SK-N-SH (cell line): ENCODE data around the gene HBG1. TPM values are rescaled to one million over a fixed set of nuclear protein-coding genes. Genes with fewer than 3 reads are reported as not detected.

Source experiments
- CTCF ChIA-PET: fragments of 300-600, 350-600 bp; formaldehyde crosslinking; extraction: SDS; loops from one replicate; lab custom pipeline; 2021; lab: Yijun Ruan, JAX
- POLR2A ChIA-PET: fragments of 350-600 bp; sonication (Branson Sonifier 250); formaldehyde crosslinking; extraction: SDS; loops from one replicate; lab custom pipeline; 2020; ENCODE audit warnings: antibody characterized with exemption, inconsistent platforms; lab: Yijun Ruan, JAX
- DNase-seq: peaks from one replicate; pipeline ENCODE4 v3.0.0; 2012
- H2AFZ ChIP-seq: fragments of 200-600 bp; sonication (generic); 2 replicates; pipeline ENCODE4 v1.8.1; 2016; ENCODE audit warnings: antibody characterized with exemption, mild to moderate bottlenecking, low read depth
- H3F3A ChIP-seq: fragments of 200-600 bp; sonication (generic); replicated peaks from 2 replicates; pipeline ENCODE3; 2016; ENCODE audit warnings: antibody characterized with exemption, mild to moderate bottlenecking; ENCODE audit not compliant: insufficient read depth
- H3K27ac ChIP-seq, 2 experiments: fragments of 200-500 bp in 1 of 2; fragments of 200-600 bp in 1 of 2; sonication (Bioruptor generic) in 1 of 2; sonication (generic), shearing (Covaris generic) in 1 of 2; 2 replicates each; pipeline versions ENCODE4 v1.5.1 to v1.6.1; 2014 to 2016; ENCODE audit warnings: low read depth in 2 of 2, inconsistent platforms in 1 of 2, low read length in 1 of 2, mild to moderate bottlenecking in 1 of 2, mixed read lengths in 1 of 2
- H3K27me3 ChIP-seq: fragments of 200-600 bp; sonication (generic), shearing (Covaris generic); 2 replicates; pipeline ENCODE4 v1.6.1; 2016; ENCODE audit warnings: mixed run types; ENCODE audit not compliant: insufficient read depth
- H3K36me3 ChIP-seq, 2 experiments: fragments of 200-500 bp in 1 of 2; fragments of 200-600 bp in 1 of 2; sonication (Bioruptor generic) in 1 of 2; sonication (generic) in 1 of 2; replicated peaks in 1 of 2; 2 replicates each; pipeline versions ENCODE3 to v1.5.1; 2014 to 2016; ENCODE audit warnings: low read length in 1 of 2, mild to moderate bottlenecking in 1 of 2; ENCODE audit not compliant: insufficient read depth in 2 of 2, control insufficient read depth in 1 of 2
- H3K4me1 ChIP-seq, 2 experiments: fragments of 200-500 bp in 1 of 2; fragments of 200-600 bp in 1 of 2; sonication (Bioruptor generic) in 1 of 2; sonication (generic), shearing (Covaris generic) in 1 of 2; 2 replicates each; pipeline versions ENCODE4 v1.5.1 to v1.6.1; 2014 to 2016; ENCODE audit warnings: low read depth in 1 of 2, low read length in 1 of 2, mixed run types in 1 of 2; ENCODE audit not compliant: insufficient read depth in 2 of 2, control insufficient read depth in 1 of 2
- H3K4me2 ChIP-seq: fragments of 200-600 bp; sonication (generic), shearing (Covaris generic); 2 replicates; pipeline ENCODE4 v1.6.1; 2017; ENCODE audit warnings: mixed run types
- H3K4me3 ChIP-seq, 2 experiments: fragments of 200-500 bp in 1 of 2; fragments of 200-600 bp in 1 of 2; sonication (Bioruptor generic) in 1 of 2; sonication (generic), shearing (Covaris generic) in 1 of 2; 2 replicates each; pipeline versions ENCODE4 v1.5.1 to v1.8.1; 2014 to 2016; ENCODE audit warnings: low read depth in 2 of 2, inconsistent platforms in 1 of 2, low read length in 1 of 2, mild to moderate bottlenecking in 1 of 2, mixed read lengths in 1 of 2, moderate library complexity in 1 of 2
- H3K79me2 ChIP-seq: fragments of 200-600 bp; sonication (generic); 2 replicates; pipeline ENCODE4 v1.8.1; 2017; ENCODE audit warnings: mild to moderate bottlenecking; ENCODE audit not compliant: insufficient read depth
- H3K9ac ChIP-seq: fragments of 200-600 bp; sonication (generic); 2 replicates; pipeline ENCODE4 v1.6.1; 2017; ENCODE audit warnings: mixed run types
- H3K9me2 ChIP-seq: fragments of 200-600 bp; sonication (generic); 2 replicates; pipeline ENCODE4 v1.6.1; 2017; ENCODE audit warnings: mixed run types
- H3K9me3 ChIP-seq: fragments of 200-600 bp; sonication (generic); 2 replicates; pipeline ENCODE4 v1.6.1; 2017; ENCODE audit warnings: mixed run types, mild to moderate bottlenecking, moderate library complexity
- H4K20me1 ChIP-seq: fragments of 200-600 bp; sonication (generic); 2 replicates; pipeline ENCODE4 v1.6.1; 2017; ENCODE audit warnings: mild to moderate bottlenecking, mixed run types; ENCODE audit not compliant: insufficient read depth
- FOXJ3 ChIP-seq: sonication (generic); formaldehyde crosslinking; IDR thresholded peaks from 2 replicates; pipeline ENCODE4 v1.5.1; 2020; ENCODE audit warnings: mild to moderate bottlenecking, missing genetic modification reagents
- NRF1 ChIP-seq: IDR thresholded peaks from 2 replicates; pipeline ENCODE4 v1.6.1; 2012; ENCODE audit warnings: low read depth, mild to moderate bottlenecking, low read length
- RAD21 ChIP-seq: IDR thresholded peaks from 2 replicates; pipeline ENCODE4 v1.6.1; 2012; ENCODE audit warnings: mild to moderate bottlenecking, low read length
- RFX5 ChIP-seq: IDR thresholded peaks from 2 replicates; pipeline ENCODE4 v1.6.1; 2012; ENCODE audit warnings: mild to moderate bottlenecking, improper control_type of control experiment, low read length
- SMC3 ChIP-seq: IDR thresholded peaks from 2 replicates; pipeline ENCODE4 v1.6.1; 2012; ENCODE audit warnings: low read depth, low read length, improper control_type of control experiment
- YY1 ChIP-seq: IDR thresholded peaks from 2 replicates; pipeline ENCODE4 v1.4.0; 2012; ENCODE audit warnings: low read depth, mild to moderate bottlenecking
- WGBS: methylation state at CpG from one replicate; pipeline ENCODE4 v1.1.6; 2017; ENCODE audit warnings: low lambda C conversion rate; 5-methylcytosine and 5-hydroxymethylcytosine counted together
- polyA plus RNA-seq, 3 experiments: library from polyadenylated mRNA; depleted of rRNA; stranded (reverse); fragments of >200 nt; gene quantifications; 2 replicates each; pipeline ENCODE4 v1.2.3, GENCODE V29; 2012
- TF ChIP-seq, protein P1 (sequence below): fragments of 200-600 bp; sonication (generic); IDR thresholded peaks from 2 replicates; pipeline ENCODE4 v1.6.1; 2017; ENCODE audit warnings: antibody characterized with exemption, mild to moderate bottlenecking, moderate library complexity
- TF ChIP-seq, protein P2 (sequence below): IDR thresholded peaks from 2 replicates; pipeline ENCODE4 v1.4.0; 2012; ENCODE audit warnings: low read depth, borderline replicate concordance

HBG1 gene
- polyA plus RNA-seq, 1 of the 3 experiments (the other 2 are of a cell fraction): not detected

DNA sequence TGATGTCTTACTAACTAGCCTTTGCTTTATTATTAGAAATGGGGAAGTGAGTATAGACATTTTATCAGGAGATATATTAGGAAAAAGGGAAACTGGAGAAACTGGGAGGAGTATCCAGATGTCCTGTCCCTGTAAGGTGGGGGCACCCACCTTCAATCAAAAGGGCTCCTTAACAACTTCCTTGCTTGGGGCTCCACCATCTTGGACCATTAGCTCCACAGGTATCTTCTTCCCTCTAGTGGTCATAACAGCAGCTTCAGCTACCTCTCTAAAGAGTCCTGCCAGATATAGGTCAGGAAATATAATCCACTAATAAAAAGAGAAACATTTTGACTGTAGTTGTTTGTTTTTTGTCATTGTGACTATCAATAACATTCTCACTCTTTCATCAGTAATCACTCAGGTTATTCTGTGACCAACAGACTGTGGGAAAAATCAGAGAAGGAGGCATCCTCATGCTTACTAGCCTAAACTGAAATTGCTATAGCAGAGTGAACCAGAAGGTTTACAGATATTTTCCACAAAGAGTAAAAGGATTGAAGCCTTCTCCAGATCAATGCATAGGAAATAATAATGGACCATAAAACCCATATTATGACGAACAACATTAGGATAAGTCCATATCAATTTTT lies 41.7 kb upstream of the HBG1 start:
- no peaks in the 10 kb centered on the region for H3K36me3 ChIP-seq
- peak; percentile 9 for DNase-seq
- no peaks in the 10 kb centered on the region for H3K9me3 ChIP-seq
- H3K4me1 ChIP-seq: no peaks in the 10 kb centered on the region
- TF ChIP-seq, protein P1, sequence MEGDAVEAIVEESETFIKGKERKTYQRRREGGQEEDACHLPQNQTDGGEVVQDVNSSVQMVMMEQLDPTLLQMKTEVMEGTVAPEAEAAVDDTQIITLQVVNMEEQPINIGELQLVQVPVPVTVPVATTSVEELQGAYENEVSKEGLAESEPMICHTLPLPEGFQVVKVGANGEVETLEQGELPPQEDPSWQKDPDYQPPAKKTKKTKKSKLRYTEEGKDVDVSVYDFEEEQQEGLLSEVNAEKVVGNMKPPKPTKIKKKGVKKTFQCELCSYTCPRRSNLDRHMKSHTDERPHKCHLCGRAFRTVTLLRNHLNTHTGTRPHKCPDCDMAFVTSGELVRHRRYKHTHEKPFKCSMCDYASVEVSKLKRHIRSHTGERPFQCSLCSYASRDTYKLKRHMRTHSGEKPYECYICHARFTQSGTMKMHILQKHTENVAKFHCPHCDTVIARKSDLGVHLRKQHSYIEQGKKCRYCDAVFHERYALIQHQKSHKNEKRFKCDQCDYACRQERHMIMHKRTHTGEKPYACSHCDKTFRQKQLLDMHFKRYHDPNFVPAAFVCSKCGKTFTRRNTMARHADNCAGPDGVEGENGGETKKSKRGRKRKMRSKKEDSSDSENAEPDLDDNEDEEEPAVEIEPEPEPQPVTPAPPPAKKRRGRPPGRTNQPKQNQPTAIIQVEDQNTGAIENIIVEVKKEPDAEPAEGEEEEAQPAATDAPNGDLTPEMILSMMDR: peak; percentile 53
- TF ChIP-seq, protein P2, sequence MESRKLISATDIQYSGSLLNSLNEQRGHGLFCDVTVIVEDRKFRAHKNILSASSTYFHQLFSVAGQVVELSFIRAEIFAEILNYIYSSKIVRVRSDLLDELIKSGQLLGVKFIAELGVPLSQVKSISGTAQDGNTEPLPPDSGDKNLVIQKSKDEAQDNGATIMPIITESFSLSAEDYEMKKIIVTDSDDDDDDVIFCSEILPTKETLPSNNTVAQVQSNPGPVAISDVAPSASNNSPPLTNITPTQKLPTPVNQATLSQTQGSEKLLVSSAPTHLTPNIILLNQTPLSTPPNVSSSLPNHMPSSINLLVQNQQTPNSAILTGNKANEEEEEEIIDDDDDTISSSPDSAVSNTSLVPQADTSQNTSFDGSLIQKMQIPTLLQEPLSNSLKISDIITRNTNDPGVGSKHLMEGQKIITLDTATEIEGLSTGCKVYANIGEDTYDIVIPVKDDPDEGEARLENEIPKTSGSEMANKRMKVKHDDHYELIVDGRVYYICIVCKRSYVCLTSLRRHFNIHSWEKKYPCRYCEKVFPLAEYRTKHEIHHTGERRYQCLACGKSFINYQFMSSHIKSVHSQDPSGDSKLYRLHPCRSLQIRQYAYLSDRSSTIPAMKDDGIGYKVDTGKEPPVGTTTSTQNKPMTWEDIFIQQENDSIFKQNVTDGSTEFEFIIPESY: no peak
- TF ChIP-seq RAD21 (peak; percentile 39), FOXJ3 (no peak), RFX5 (no peak), SMC3 (no peak), YY1 (peak; percentile 34; the same call in 1 of the 2 replicates)
- no peaks in the 10 kb centered on the region for H4K20me1 ChIP-seq
- H2AFZ ChIP-seq: no peak overlapping the region
- H3K4me2 ChIP-seq: no peak overlapping the region
- 0% methylated on average over 1 of the region's 1 CpG for WGBS
- no peaks in the 10 kb centered on the region for H3F3A ChIP-seq
- ChIA-PET CTCF (no interaction called here), POLR2A (no interaction called here)
- no peak overlapping the region for H3K9ac ChIP-seq
- no peaks in the 10 kb centered on the region for H3K79me2 ChIP-seq
- H3K27ac ChIP-seq: no peak overlapping the region
- no peak overlapping the region for H3K4me3 ChIP-seq
- no peaks in the 10 kb centered on the region for H3K9me2 ChIP-seq
- H3K27me3 ChIP-seq: no peaks in the 10 kb centered on the region

GRCh38 chr11:5290106-5290505 lies 40.4 kb upstream of the HBG1 start:
- Histone ChIP-seq H3K27ac (no peak overlapping the region), H3K79me2 (no peaks in the 10 kb centered on the region), H3K36me3 (no peaks in the 10 kb centered on the region), H3K9me2 (no peaks in the 10 kb centered on the region), H3K9ac (no peak overlapping the region), H3K4me3 (no peak overlapping the region), H3F3A (no peaks in the 10 kb centered on the region), H3K27me3 (no peaks in the 10 kb centered on the region), H3K9me3 (no peaks in the 10 kb centered on the region), H3K4me2 (no peak overlapping the region), H4K20me1 (no peaks in the 10 kb centered on the region), H2AFZ (no peak overlapping the region), H3K4me1 (no peaks in the 10 kb centered on the region)
- DNase-seq: no peak
- WGBS: 15% methylated on average over 1 of the region's 1 CpG
- TF ChIP-seq NRF1: no peak
- ChIA-PET CTCF (no interaction called here), POLR2A (no interaction called here)
